Endodermal cell (in vitro differentiated cells): ENCODE data around the gene C3. TPM values are rescaled to one million over a fixed set of nuclear protein-coding genes. Genes with fewer than 3 reads are reported as not detected.

Experiments
- DNase-seq: peaks from one replicate; pipeline ENCODE4 v3.0.0-alpha.2; 2017
- H3K27ac ChIP-seq: 2 replicates; pipeline ENCODE4 v1.5.1; 2013; ENCODE audit warnings: mild to moderate bottlenecking, low read depth, low read length, moderate library complexity
- H3K27me3 ChIP-seq: 2 replicates; pipeline ENCODE4 v1.6.1; 2013; ENCODE audit warnings: mild to moderate bottlenecking, low read length, moderate library complexity; ENCODE audit not compliant: insufficient read depth, control insufficient read depth, poor library complexity, severe bottlenecking
- H3K36me3 ChIP-seq: 2 replicates; pipeline ENCODE4 v1.7.0; 2013; ENCODE audit warnings: mild to moderate bottlenecking, low read length, moderate library complexity; ENCODE audit not compliant: control insufficient read depth, insufficient read depth
- H3K4me1 ChIP-seq: one replicate; pipeline ENCODE4 v1.7.0; 2013; ENCODE audit warnings: low read length; ENCODE audit not compliant: control insufficient read depth, insufficient read depth
- H3K4me3 ChIP-seq: 2 replicates; pipeline ENCODE4 v1.5.1; 2013; ENCODE audit warnings: mild to moderate bottlenecking, low read length, moderate library complexity
- H3K9ac ChIP-seq: 2 replicates; pipeline ENCODE4 v1.6.1; 2013; ENCODE audit warnings: mild to moderate bottlenecking, low read length, moderate library complexity; ENCODE audit not compliant: poor library complexity, severe bottlenecking; ENCODE audit errors: extremely low read depth
- H3K9me3 ChIP-seq: 2 replicates; pipeline ENCODE4 v1.6.1; 2013; ENCODE audit warnings: mild to moderate bottlenecking, low read length, moderate library complexity; ENCODE audit not compliant: control insufficient read depth
- H3K27ac Mint-ChIP-seq: 2 replicates; pipeline ENCODE4 v1.8.0; 2020; ENCODE audit warnings: mixed read lengths
- H3K27me3 Mint-ChIP-seq: 2 replicates; pipeline ENCODE4 v1.8.0; 2021; ENCODE audit warnings: mild to moderate bottlenecking, mixed read lengths; ENCODE audit not compliant: insufficient read depth
- H3K36me3 Mint-ChIP-seq: 2 replicates; pipeline ENCODE4 v1.8.0; 2020; ENCODE audit warnings: low read depth, mixed read lengths
- H3K4me1 Mint-ChIP-seq: 2 replicates; pipeline ENCODE4 v1.8.0; 2020; ENCODE audit warnings: mixed read lengths
- H3K4me3 Mint-ChIP-seq: 2 replicates; pipeline ENCODE4 v1.8.0; 2020; ENCODE audit warnings: mild to moderate bottlenecking, moderate library complexity, mixed read lengths
- H3K9me3 Mint-ChIP-seq: 2 replicates; pipeline ENCODE4 v1.8.0; 2020; ENCODE audit warnings: mild to moderate bottlenecking, mixed read lengths
- CTCF ChIP-seq: fragments of 200-600 bp; sonication (generic); conservative IDR thresholded peaks from 2 replicates; pipeline ENCODE4 v1.5.0; 2021; ENCODE audit warnings: antibody characterized with exemption, mild to moderate bottlenecking
- WGBS, 2 experiments: methylation state at CpG; one replicate each; pipeline versions ENCODE4 v1.1.5 to v1.1.7; 2013; ENCODE audit warnings: missing lambda C conversion rate in 2 of 2, mixed read lengths in 1 of 2; ENCODE audit not compliant: insufficient coverage in 1 of 2, insufficient read length in 1 of 2; 5-methylcytosine and 5-hydroxymethylcytosine counted together
- total RNA-seq, 2 donors: library from RNA; stranded (reverse); fragmentation: NEBNext Ultra II Directional in 1 of 2; extraction: Animal tissue kit (Norgen Biotek cat#: 25700) in 1 of 2; gene quantifications; 2 replicates in 1 of 2; 3 replicates in 1 of 2; pipeline ENCODE4 v1.2.1, GENCODE V29; 2021

The C3 gene
- total RNA-seq, 2 donors from 2014 or later = 13.7 to 23.5 TPM

DNA sequence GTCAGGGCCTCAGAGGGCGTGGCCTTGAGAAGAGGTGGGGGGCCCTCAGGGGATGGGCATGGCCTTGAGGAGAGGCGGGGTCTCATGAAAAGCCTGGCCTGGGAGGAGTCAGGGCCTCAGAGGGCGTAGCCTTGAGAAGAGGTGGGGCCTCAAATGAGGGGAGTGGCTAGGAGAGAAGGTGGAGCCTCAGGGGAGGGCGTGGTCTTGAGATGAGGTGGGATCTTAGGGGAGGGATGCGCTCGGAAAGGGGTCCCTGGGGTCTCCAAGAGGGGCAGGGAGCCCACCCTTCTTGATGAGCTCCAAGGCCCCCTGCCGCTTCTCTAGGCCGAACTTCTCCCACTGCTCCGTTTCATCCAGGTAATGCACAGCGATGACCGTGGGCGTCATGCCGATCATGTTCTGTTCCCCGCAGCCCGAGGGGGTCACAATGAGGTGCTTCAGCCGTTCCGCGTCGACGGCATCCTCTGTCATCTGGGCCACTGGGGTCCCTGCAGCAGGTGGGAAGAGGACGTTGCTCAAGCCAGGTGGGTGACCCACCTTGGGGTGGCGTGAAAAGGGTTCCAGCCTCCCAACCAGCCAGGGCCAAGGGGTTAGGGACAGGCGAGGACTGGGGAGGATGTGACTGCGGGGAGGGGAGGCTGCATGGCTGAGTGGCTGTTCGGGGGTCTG lies 26.2 kb downstream of the C3 start:
- peaks cover 12% of the 10 kb centered on the region for H3K9me3 ChIP-seq
- no peak for DNase-seq
- Mint-ChIP-seq H3K27ac (no peak overlapping the region), H3K36me3 (peaks cover 12% of the 10 kb centered on the region), H3K4me1 (no peaks in the 10 kb centered on the region), H3K27me3 (peaks cover 1% of the 10 kb centered on the region), H3K9me3 (peaks cover 13% of the 10 kb centered on the region), H3K4me3 (no peak overlapping the region)
- WGBS, 2 experiments = 93 to 94% methylated on average over 6 to 23 of the region's 25 CpGs
- H3K36me3 ChIP-seq = no peaks in the 10 kb centered on the region
- H3K27ac ChIP-seq = no peak overlapping the region
- no peak for TF ChIP-seq CTCF
- H3K4me3 ChIP-seq = no peak overlapping the region
- no peaks in the 10 kb centered on the region for H3K4me1 ChIP-seq
- no peak overlapping the region for H3K9ac ChIP-seq
- no peaks in the 10 kb centered on the region for H3K27me3 ChIP-seq

DNA sequence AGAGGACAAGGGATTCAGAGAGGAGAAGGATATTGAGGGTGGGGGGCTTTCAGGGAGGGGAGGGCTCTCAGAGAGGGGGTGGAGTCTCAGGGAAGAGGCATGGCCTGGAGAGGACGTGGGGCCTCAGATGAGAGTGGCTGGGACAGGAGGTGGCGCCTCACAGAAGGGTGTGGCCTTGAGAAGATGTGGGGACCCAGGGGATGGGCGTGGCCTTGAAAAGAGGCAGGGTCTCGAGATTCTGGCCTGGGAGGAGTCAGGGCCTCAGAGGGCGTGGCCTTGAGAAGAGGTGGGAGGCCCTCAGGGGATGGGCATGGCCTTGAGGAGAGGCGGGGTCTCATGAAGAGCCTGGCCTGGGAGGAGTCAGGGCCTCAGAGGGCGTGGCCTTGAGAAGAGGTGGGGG lies 26.8 kb downstream of the C3 start:
- Histone ChIP-seq H3K4me3 (no peak overlapping the region), H3K4me1 (no peaks in the 10 kb centered on the region), H3K36me3 (no peaks in the 10 kb centered on the region), H3K9me3 (peaks cover 14% of the 10 kb centered on the region), H3K27me3 (no peaks in the 10 kb centered on the region), H3K9ac (no peak overlapping the region), H3K27ac (no peak overlapping the region)
- peaks cover 9% of the 10 kb centered on the region for H3K9me3 Mint-ChIP-seq
- peaks cover 1% of the 10 kb centered on the region for H3K27me3 Mint-ChIP-seq
- H3K36me3 Mint-ChIP-seq = peaks cover 12% of the 10 kb centered on the region
- no peak for DNase-seq
- no peaks in the 10 kb centered on the region for H3K4me1 Mint-ChIP-seq
- no peak for TF ChIP-seq CTCF
- H3K27ac Mint-ChIP-seq = no peak overlapping the region
- WGBS, 2 experiments = 70 to 72% methylated on average over 3 to 5 of the region's 7 CpGs
- H3K4me3 Mint-ChIP-seq = no peak overlapping the region

DNA sequence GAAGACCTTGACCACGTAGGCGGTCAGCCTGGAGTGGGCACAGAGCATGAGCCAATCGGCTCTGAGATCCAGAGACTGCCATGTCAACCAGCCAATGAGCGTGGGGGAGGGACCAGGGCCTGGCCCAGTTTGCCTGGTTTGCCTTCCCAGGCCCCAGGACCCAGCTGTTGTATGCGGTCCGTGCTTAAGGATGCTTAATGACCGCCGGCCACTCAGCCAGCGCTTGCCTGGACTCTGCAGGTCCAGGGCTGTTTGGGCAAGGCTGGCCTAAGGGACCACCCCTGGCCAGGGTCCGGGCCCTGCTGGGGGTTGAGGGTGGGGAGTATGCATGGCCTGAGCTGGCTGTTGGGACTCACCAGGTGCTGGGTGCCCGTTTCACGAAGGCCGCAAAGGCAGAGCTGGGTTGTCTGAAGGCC lies 27.4 kb downstream of the C3 start:
- no peak overlapping the region for H3K27ac Mint-ChIP-seq
- 88 to 97% methylated on average over 6 to 13 of the region's 13 CpGs for WGBS, 2 experiments
- peaks cover 10% of the 10 kb centered on the region for H3K9me3 Mint-ChIP-seq

More for the DNA sequence above, 27.4 kb downstream of the C3 start:
- Histone ChIP-seq H3K4me3 (no peak overlapping the region), H3K27me3 (no peaks in the 10 kb centered on the region), H3K4me1 (no peaks in the 10 kb centered on the region), H3K9ac (no peak overlapping the region), H3K27ac (no peak overlapping the region), H3K36me3 (no peaks in the 10 kb centered on the region), H3K9me3 (peaks cover 14% of the 10 kb centered on the region)
- Mint-ChIP-seq H3K27me3 (peaks cover 1% of the 10 kb centered on the region), H3K4me3 (no peak overlapping the region), H3K4me1 (no peaks in the 10 kb centered on the region), H3K36me3 (peaks cover 9% of the 10 kb centered on the region)
- no peak for TF ChIP-seq CTCF
- DNase-seq = peak; percentile 76
